ENCODE data around the gene FSTL5. TPM values are rescaled to one million over a fixed set of nuclear protein-coding genes. Genes with fewer than 3 reads are reported as not detected.

The FSTL5 gene
- total and polyA plus RNA-seq, 2 of the 8 experiments (the other 6 are each of a cell fraction or from before 2014, with no cell fraction given), result 0.09 to 0.32 TPM

- no peak overlapping the region for H3K18ac ChIP-seq (ENCODE audit: extremely low read depth, low read length)
- no peak overlapping the region for H3K4me3 ChIP-seq (ENCODE audit: extremely low read depth in 1 of 4, insufficient read depth in 2 of 4, low read depth in 3 of 4, low read length in 4 of 4)
- H3K27ac ChIP-seq (ENCODE audit: low read depth, low read length), result no peak overlapping the region
- no peaks in the 10 kb centered on the region for H3K36me3 ChIP-seq (ENCODE audit: control insufficient read depth in 2 of 4, insufficient read depth in 4 of 4, low read length in 3 of 4)
- no peak overlapping the region for H2BK20ac ChIP-seq (ENCODE audit: low read length)
- TF ChIP-seq MAFK (IDR thresholded peaks at IDR 0.05; ENCODE audit: low read depth, low read length), result no peak
- no peak for TF ChIP-seq SP2 (IDR thresholded peaks at IDR 0.05; ENCODE audit: low read length)
- TF ChIP-seq RNF2 (IDR thresholded peaks at IDR 0.05; ENCODE audit: borderline replicate concordance, low read depth, low read length, missing control alignments, poor library complexity, severe bottlenecking), result no peak
- no peak for TF ChIP-seq FOSL1 (IDR thresholded peaks at IDR 0.05; ENCODE audit: insufficient read depth, low read depth, low read length)
- H3K4ac ChIP-seq (replicated peaks; ENCODE audit: insufficient read length, low read depth, low read length), result no peak overlapping the region
- H3K79me2 ChIP-seq (ENCODE audit: control insufficient read depth in 1 of 2, insufficient read depth in 2 of 2, low read length in 2 of 2), result no peaks in the 10 kb centered on the region
- H2AFZ ChIP-seq (ENCODE audit: low read length), result no peak overlapping the region
- no peak overlapping the region for H3K23ac ChIP-seq (ENCODE audit: insufficient read length)
- H4K8ac ChIP-seq (ENCODE audit: extremely low read depth, insufficient read depth, low read length), result no peak overlapping the region
- H3K79me1 ChIP-seq (ENCODE audit: low read depth, low read length), result no peaks in the 10 kb centered on the region
- H3K9ac ChIP-seq (replicated peaks in 1 of 4; ENCODE audit: extremely low read depth in 1 of 4, low read depth in 3 of 4, low read length in 3 of 4), result no peak overlapping the region
- H2BK15ac ChIP-seq (ENCODE audit: low read length), result no peak overlapping the region
- H3K23me2 ChIP-seq (ENCODE audit: low read depth, low read length), result no peaks in the 10 kb centered on the region
- H4K5ac ChIP-seq (ENCODE audit: insufficient read length, low read depth, low read length), result no peak overlapping the region
- no peak overlapping the region for H2BK120ac ChIP-seq (replicated peaks; ENCODE audit: low read depth, low read length)
- no peak overlapping the region for H3K4me2 ChIP-seq (ENCODE audit: insufficient read depth in 1 of 2, low read depth in 2 of 2, low read length in 2 of 2)
- H2AK5ac ChIP-seq (ENCODE audit: low read depth, low read length), result no peak overlapping the region
- no peak overlapping the region for H3K14ac ChIP-seq (ENCODE audit: insufficient read length)
- FAIRE-seq, result no peak
- H2BK12ac ChIP-seq (ENCODE audit: low read depth, low read length), result no peak overlapping the region
- H3K4me1 ChIP-seq (replicated peaks in 1 of 4; ENCODE audit: control insufficient read depth in 3 of 4, insufficient read depth in 4 of 4, low read length in 3 of 4), result no peaks in the 10 kb centered on the region
- ChIA-PET CTCF (ENCODE audit: partially characterized antibody) (no interaction called here), POLR2A (ENCODE audit: partially characterized antibody) (no interaction called here)
- no peak overlapping the region for H3K56ac ChIP-seq (replicated peaks; ENCODE audit: insufficient read length, low read depth, low read length)
- WGBS, 2 experiments (ENCODE audit: extremely low coverage in 1 of 2, insufficient coverage in 1 of 2, insufficient read length in 1 of 2, insufficient replicate concordance in 2 of 2, low coverage in 1 of 2, low lambda C conversion rate in 2 of 2, missing lambda C conversion rate in 1 of 2), result 95% methylated on average over 1 of the region's 1 CpG; no CpG with 5 or more reads in 1 of the 2 experiments
- H4K20me1 ChIP-seq (replicated peaks in 1 of 2; ENCODE audit: control insufficient read depth in 1 of 2, insufficient read depth in 2 of 2, low read length in 2 of 2), result no peaks in the 10 kb centered on the region
- H3K9me3 ChIP-seq (ENCODE audit: insufficient read depth in 2 of 2, low read depth in 1 of 2, low read length in 1 of 2), result no peaks in the 10 kb centered on the region
- no peak overlapping the region for H4K91ac ChIP-seq (replicated peaks; ENCODE audit: insufficient read length, low read length)
- DNase-seq (ENCODE audit: low read depth in 1 of 2, low spot score in 2 of 2), result no peak
- H2BK5ac ChIP-seq (ENCODE audit: low read depth, low read length), result no peak overlapping the region
- no peaks in the 10 kb centered on the region for H3K27me3 ChIP-seq (replicated peaks in 1 of 4; ENCODE audit: control insufficient read depth in 3 of 4, extremely low read depth in 1 of 4, insufficient read depth in 3 of 4, low read length in 3 of 4)
Measured at GRCh38 chr4:161540265-161540664, 623.5 kb downstream of the FSTL5 start.

Data from H1 (cell line).